Subcutaneous adipose tissue (tissue), 4 donors: ENCODE results near the gene SPECC1L. TPM values are rescaled to one million over a fixed set of nuclear protein-coding genes. Genes with fewer than 3 reads are reported as not detected.

ENCODE experiments used
- CTCF ChIP-seq: fragments of 450-650 bp; IDR thresholded peaks from one replicate; pipeline ENCODE4 v1.5.1; 2016; ENCODE audit warnings: low read depth, mild to moderate bottlenecking, control low read depth, antibody characterized with exemption, moderate library complexity
- total RNA-seq, 4 donors: library from RNA; depleted of rRNA; stranded (reverse); fragments of >200 nt; gene quantifications; one replicate each; pipeline ENCODE4 v1.1.0, GENCODE V29; 2016

The SPECC1L gene
- total RNA-seq, 4 donors from 2014 or later: 30.8 to 44.3 (median 38.4) TPM

GRCh38 chr22:24459911-24460310 is 189.3 kb downstream of the SPECC1L start:
- no peak for TF ChIP-seq CTCF

GRCh38 chr22:24460418-24461089 is 189.9 kb downstream of the SPECC1L start:
- TF ChIP-seq CTCF: no peak

GRCh38 chr22:24463071-24463760 is 192.6 kb downstream of the SPECC1L start:
- TF ChIP-seq CTCF: no peak

GRCh38 chr22:24465566-24465965 is 194.9 kb downstream of the SPECC1L start:
- TF ChIP-seq CTCF: no peak

- no peak for TF ChIP-seq CTCF
These were observed 195.3 kb downstream of the SPECC1L start for GRCh38 chr22:24465975-24466374.

GRCh38 chr22:24466716-24467328 is 196.2 kb downstream of the SPECC1L start:
- TF ChIP-seq CTCF: no peak

GRCh38 chr22:24467340-24467739 is 196.7 kb downstream of the SPECC1L start:
- TF ChIP-seq CTCF: no peak
